A673 (cell line): ENCODE data around the gene KRT77. TPM values are rescaled to one million over a fixed set of nuclear protein-coding genes. Genes with fewer than 3 reads are reported as not detected.

Experiments used
- BruUV-seq: library from RNA; stranded (reverse); fragments of 400-500 nt; replicated peaks from 2 replicates; lab custom pipeline; 2021; lab: Mats Ljungman, UMichigan
- CTCF ChIA-PET: fragments of 300-600 bp; sonication (Branson Sonifier 250); formaldehyde crosslinking; loops from one replicate; lab custom pipeline; 2022; ENCODE audit warnings: antibody characterized with exemption; lab: Charles Lee
- POLR2A ChIA-PET: fragments of 300-600 bp; sonication (Branson Sonifier 250); formaldehyde crosslinking; loops from one replicate; lab custom pipeline; 2022; ENCODE audit warnings: antibody characterized with exemption; ENCODE audit not compliant: low non-redundant PET; lab: Charles Lee
- DNase-seq: peaks from one replicate; pipeline ENCODE4 v3.0.0-alpha.2; 2015; ENCODE audit warnings: low spot score
- H3K27ac ChIP-seq: fragments of 200-600 bp; sonication (generic); 2 replicates; pipeline ENCODE4 v1.5.1; 2016; ENCODE audit warnings: mixed run types, low read depth, mild to moderate bottlenecking, mixed read lengths, antibody characterized with exemption, low read length; ENCODE audit not compliant: poor library complexity, severe bottlenecking
- H3K27me3 ChIP-seq: fragments of 200-600 bp; sonication (generic); replicated peaks from 2 replicates; pipeline ENCODE4 v1.6.1; 2017; ENCODE audit warnings: mixed run types, low read depth, mild to moderate bottlenecking, mixed read lengths, antibody characterized with exemption, low read length; ENCODE audit not compliant: insufficient read depth, poor library complexity
- H3K36me3 ChIP-seq: fragments of 200-600 bp; sonication (generic); 2 replicates; pipeline ENCODE4 v1.6.1; 2016; ENCODE audit warnings: mixed run types, mild to moderate bottlenecking, mixed read lengths, antibody characterized with exemption, low read length; ENCODE audit not compliant: insufficient read depth, poor library complexity, severe bottlenecking
- H3K4me1 ChIP-seq: fragments of 200-600 bp; sonication (generic); 2 replicates; pipeline ENCODE4 v1.6.1; 2017; ENCODE audit warnings: mixed run types, mild to moderate bottlenecking, mixed read lengths, antibody characterized with exemption, low read length; ENCODE audit not compliant: insufficient read depth, poor library complexity, severe bottlenecking
- H3K4me3 ChIP-seq: fragments of 200-600 bp; sonication (generic); 2 replicates; pipeline ENCODE4 v1.5.1; 2016; ENCODE audit warnings: low read depth, mixed run types, mild to moderate bottlenecking, mixed read lengths, low read length; ENCODE audit not compliant: poor library complexity, severe bottlenecking
- H3K9me3 ChIP-seq: fragments of 200-600 bp; sonication (generic); 2 replicates; pipeline ENCODE4 v1.6.1; 2016; ENCODE audit warnings: mixed run types, low read depth, mild to moderate bottlenecking, mixed read lengths, antibody characterized with exemption, low read length; ENCODE audit not compliant: poor library complexity, severe bottlenecking
- EZH2 ChIP-seq: fragments of 200-600 bp; sonication (generic); IDR thresholded peaks from 2 replicates; pipeline ENCODE4 v1.6.1; 2017; ENCODE audit warnings: borderline replicate concordance, low read depth, mild to moderate bottlenecking, mixed read lengths, antibody characterized with exemption, low read length; ENCODE audit not compliant: poor library complexity, severe bottlenecking
- intact Hi-C: fragments of 100-400 bp; cut with micrococcal nuclease; formaldehyde crosslinking; loops from one replicate; pipeline ENCODE4 v1.10.0; 2022; ENCODE audit not compliant: unreplicated experiment
- total RNA-seq: library from RNA; stranded (reverse); gene quantifications from 2 replicates; pipeline ENCODE4 v1.2.3, GENCODE V29; 2021
- TF ChIP-seq, protein P1 (sequence below): fragments of 300-800, 200-600 bp; sonication (generic); conservative IDR thresholded peaks from 2 replicates; pipeline ENCODE4 v1.5.1; 2017; ENCODE audit warnings: low read depth, mild to moderate bottlenecking, antibody characterized with exemption, low read length, moderate library complexity, mixed read lengths

Gene KRT77
- total RNA-seq, 1 experiment from 2014 or later, result not detected

DNA sequence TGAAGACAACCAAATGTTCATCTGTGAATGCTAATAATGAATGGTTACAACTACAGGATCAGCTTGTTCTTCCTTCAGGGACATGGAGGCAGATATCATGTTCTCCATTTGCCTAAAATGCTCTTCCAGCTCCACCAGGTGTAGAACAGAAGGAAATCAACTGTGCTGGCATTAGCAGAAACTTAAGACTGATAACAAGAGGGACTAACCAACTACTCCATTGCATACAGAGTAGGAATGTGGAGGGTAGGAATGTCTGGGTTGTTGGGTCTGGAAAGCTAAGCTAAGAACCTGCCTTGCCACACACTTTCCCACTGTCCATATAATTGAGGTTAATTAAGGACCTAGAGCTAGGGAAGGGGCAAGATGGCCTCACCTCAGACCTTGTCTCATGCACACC lies 39.9 kb downstream of the KRT77 start:
- Histone ChIP-seq H3K9me3 (no peaks in the 10 kb centered on the region), H3K4me1 (no peaks in the 10 kb centered on the region), H3K27me3 (no peaks in the 10 kb centered on the region), H3K36me3 (no peaks in the 10 kb centered on the region), H3K27ac (no peak overlapping the region), H3K4me3 (no peak overlapping the region)
- BruUV-seq, result no TSS peak
- intact Hi-C loops, result no loop called here
- TF ChIP-seq EZH2, result no peak
- TF ChIP-seq, protein P1, sequence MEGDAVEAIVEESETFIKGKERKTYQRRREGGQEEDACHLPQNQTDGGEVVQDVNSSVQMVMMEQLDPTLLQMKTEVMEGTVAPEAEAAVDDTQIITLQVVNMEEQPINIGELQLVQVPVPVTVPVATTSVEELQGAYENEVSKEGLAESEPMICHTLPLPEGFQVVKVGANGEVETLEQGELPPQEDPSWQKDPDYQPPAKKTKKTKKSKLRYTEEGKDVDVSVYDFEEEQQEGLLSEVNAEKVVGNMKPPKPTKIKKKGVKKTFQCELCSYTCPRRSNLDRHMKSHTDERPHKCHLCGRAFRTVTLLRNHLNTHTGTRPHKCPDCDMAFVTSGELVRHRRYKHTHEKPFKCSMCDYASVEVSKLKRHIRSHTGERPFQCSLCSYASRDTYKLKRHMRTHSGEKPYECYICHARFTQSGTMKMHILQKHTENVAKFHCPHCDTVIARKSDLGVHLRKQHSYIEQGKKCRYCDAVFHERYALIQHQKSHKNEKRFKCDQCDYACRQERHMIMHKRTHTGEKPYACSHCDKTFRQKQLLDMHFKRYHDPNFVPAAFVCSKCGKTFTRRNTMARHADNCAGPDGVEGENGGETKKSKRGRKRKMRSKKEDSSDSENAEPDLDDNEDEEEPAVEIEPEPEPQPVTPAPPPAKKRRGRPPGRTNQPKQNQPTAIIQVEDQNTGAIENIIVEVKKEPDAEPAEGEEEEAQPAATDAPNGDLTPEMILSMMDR, result no peak
- POLR2A ChIA-PET, result no interaction called here
- no peak for DNase-seq
- CTCF ChIA-PET, result no interaction called here

DNA sequence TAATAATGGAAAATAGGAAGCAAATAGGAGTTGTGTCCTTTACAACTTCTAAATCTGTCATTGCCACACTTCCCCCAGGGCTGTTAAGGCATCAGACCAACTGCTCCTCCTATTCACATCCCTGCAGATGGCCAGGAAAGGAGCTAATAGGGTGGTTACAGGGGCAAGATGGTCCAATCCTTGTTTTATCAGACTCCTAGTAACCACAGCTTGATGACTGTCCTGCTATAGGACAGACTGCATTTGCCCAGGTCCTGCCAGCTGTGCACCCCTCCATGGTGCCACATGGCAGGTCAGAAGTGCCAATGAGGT lies 40.5 kb downstream of the KRT77 start:
- Histone ChIP-seq H3K27ac (no peak overlapping the region), H3K4me3 (no peak overlapping the region), H3K27me3 (no peaks in the 10 kb centered on the region), H3K36me3 (no peaks in the 10 kb centered on the region), H3K9me3 (no peaks in the 10 kb centered on the region), H3K4me1 (no peaks in the 10 kb centered on the region)
- TF ChIP-seq EZH2, result no peak
- TF ChIP-seq, protein P1, result no peak
- ChIA-PET POLR2A (no interaction called here), CTCF (no interaction called here)
- no peak for DNase-seq
- intact Hi-C loops, result no loop called here
- no TSS peak for BruUV-seq

DNA sequence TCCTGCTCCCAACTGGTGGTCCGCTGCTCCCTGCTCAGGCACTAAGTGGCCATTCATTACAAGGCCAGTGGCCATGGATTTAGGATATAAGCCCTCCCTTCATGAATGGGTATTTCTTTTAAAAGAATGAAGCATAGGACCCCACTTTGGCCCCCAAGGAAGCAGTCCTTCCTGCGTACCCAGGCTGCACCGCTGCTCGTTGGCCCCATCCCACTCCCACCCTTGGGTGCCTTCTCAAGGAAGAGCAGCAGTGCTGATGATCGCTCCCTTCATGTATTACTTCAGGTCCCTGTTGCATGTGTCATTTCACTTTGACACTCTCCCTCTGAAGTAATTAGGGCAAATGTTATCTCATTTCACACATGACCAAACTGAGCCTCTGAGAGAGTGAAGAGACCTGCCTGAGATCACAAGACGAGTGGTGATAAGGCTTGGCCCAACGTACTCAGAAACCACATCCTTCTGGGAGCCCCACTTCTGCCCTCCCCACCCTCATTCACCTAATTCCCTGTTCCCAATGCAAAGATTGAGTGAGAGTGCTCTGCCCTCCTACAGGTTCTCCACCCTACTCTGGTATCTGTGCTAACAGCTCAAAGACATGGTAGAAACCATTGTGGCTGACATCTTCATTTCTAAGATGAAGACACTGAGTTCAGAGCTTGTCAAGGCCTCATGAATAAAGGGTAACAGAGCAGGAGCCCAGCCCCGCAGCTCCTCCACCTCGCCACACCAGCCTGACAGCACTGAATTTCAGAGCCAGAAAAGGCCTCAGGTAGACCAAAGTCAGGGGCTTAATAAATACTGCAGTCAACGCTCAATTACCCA lies 41.0 kb downstream of the KRT77 start:
- Histone ChIP-seq H3K27ac (no peak overlapping the region), H3K36me3 (no peaks in the 10 kb centered on the region), H3K4me3 (no peak overlapping the region), H3K4me1 (no peaks in the 10 kb centered on the region), H3K9me3 (no peaks in the 10 kb centered on the region), H3K27me3 (no peaks in the 10 kb centered on the region)
- POLR2A ChIA-PET, result no interaction called here
- CTCF ChIA-PET, result no interaction called here
- TF ChIP-seq EZH2, result no peak
- TF ChIP-seq, protein P1, result no peak
- DNase-seq, result no peak
- intact Hi-C loops, result no loop called here
- BruUV-seq, result no TSS peak
